Smooth muscle cell (in vitro differentiated cells): ENCODE data around the gene FNDC5. TPM values are rescaled to one million over a fixed set of nuclear protein-coding genes. Genes with fewer than 3 reads are reported as not detected.
A peak's percentile ranks its signal among the peaks of the same experiment; 100 is the strongest.

Experiments
- DNase-seq: peaks from one replicate; lab custom pipeline; 2025; ENCODE audit not compliant: unreplicated experiment; lab: John Stamatoyannopoulos, UW
- H2AFZ ChIP-seq: fragments of 200-600 bp; sonication (generic); 2 replicates; pipeline ENCODE4 v1.6.0; 2016; ENCODE audit warnings: antibody characterized with exemption, low read depth, mild to moderate bottlenecking
- H3F3A ChIP-seq: fragments of 200-600 bp; sonication (generic); 2 replicates; pipeline ENCODE4 v1.6.0; 2017; ENCODE audit warnings: antibody characterized with exemption, low read depth
- H3K27ac ChIP-seq: fragments of 200-600 bp; sonication (generic); 2 replicates; pipeline ENCODE4 v1.5.1; 2016; ENCODE audit warnings: low read depth, mild to moderate bottlenecking
- H3K27me3 ChIP-seq: fragments of 200-600 bp; sonication (generic); 2 replicates; pipeline ENCODE4 v1.6.1; 2016; ENCODE audit warnings: low read depth, mild to moderate bottlenecking
- H3K36me3 ChIP-seq: fragments of 200-600 bp; sonication (generic); 2 replicates; pipeline ENCODE4 v1.5.1; 2016; ENCODE audit warnings: low read depth
- H3K4me1 ChIP-seq: fragments of 200-600 bp; sonication (generic); 2 replicates; pipeline ENCODE4 v1.5.1; 2016; ENCODE audit warnings: low read depth
- H3K4me2 ChIP-seq: fragments of 200-600 bp; sonication (generic); 2 replicates; pipeline ENCODE4 v1.6.0; 2016; ENCODE audit warnings: mild to moderate bottlenecking
- H3K4me3 ChIP-seq: fragments of 200-600 bp; sonication (generic); 2 replicates; pipeline ENCODE4 v1.5.1; 2016; ENCODE audit warnings: mild to moderate bottlenecking
- H3K79me2 ChIP-seq: fragments of 200-600 bp; sonication (generic); 2 replicates; pipeline ENCODE4 v1.6.0; 2016; ENCODE audit warnings: low read depth, mild to moderate bottlenecking
- H3K9ac ChIP-seq: fragments of 200-600 bp; sonication (generic); 2 replicates; pipeline ENCODE4 v1.6.0; 2016; ENCODE audit warnings: low read depth
- H3K9me3 ChIP-seq: fragments of 200-600 bp; sonication (generic); replicated peaks from 2 replicates; pipeline ENCODE4 v1.5.1; 2016; ENCODE audit warnings: low read depth
- H4K20me1 ChIP-seq: fragments of 200-600 bp; sonication (generic); 2 replicates; pipeline ENCODE4 v1.6.0; 2016; ENCODE audit warnings: low read depth
- CTCF ChIP-seq: fragments of 200-600 bp; sonication (generic); IDR thresholded peaks from 2 replicates; pipeline ENCODE4 v1.5.1; 2017; ENCODE audit warnings: borderline replicate concordance, mild to moderate bottlenecking, antibody characterized with exemption; ENCODE audit not compliant: insufficient read depth, poor library complexity, severe bottlenecking
- WGBS: methylation state at CpG from one replicate; pipeline ENCODE4 v1.1.7; 2016; ENCODE audit warnings: low lambda C conversion rate; 5-methylcytosine and 5-hydroxymethylcytosine counted together
- polyA plus RNA-seq: library from polyadenylated mRNA; unstranded; fragments of >200 nt; fragmentation: Nextera tagmentation; extraction: Ambion mirVana; gene quantifications from 2 replicates; pipeline ENCODE4 v1.2.1, GENCODE V29; 2016
- total RNA-seq: library from RNA; depleted of rRNA; stranded (reverse); fragments of >200 nt; gene quantifications from 2 replicates; pipeline ENCODE4 v1.2.3, GENCODE V29; 2014

Gene FNDC5
- total and polyA plus RNA-seq, 2 experiments from 2014 or later = not detected

GRCh38 chr1:32871364-32872191 lies 866 bp upstream of the FNDC5 start:
- Histone ChIP-seq H3K4me3 (peak overlapping the region; percentile 48), H2AFZ (no peak overlapping the region)

GRCh38 chr1:32869923-32870614 lies 643 bp downstream of the FNDC5 start:
- H3K4me2 ChIP-seq = peak overlapping the region; percentile 80
- peaks cover 14% of the 10 kb centered on the region for H3K4me1 ChIP-seq
- H3K79me2 ChIP-seq = no peaks in the 10 kb centered on the region
- H3K9ac ChIP-seq = no peak overlapping the region
- no peak overlapping the region for H3K27ac ChIP-seq
- H3K4me3 ChIP-seq = peak overlapping the region; percentile 40
- H3K9me3 ChIP-seq = no peaks in the 10 kb centered on the region
- no peak for TF ChIP-seq CTCF
- no peak overlapping the region for H2AFZ ChIP-seq
- H3F3A ChIP-seq = no peaks in the 10 kb centered on the region
- WGBS = 52% methylated on average over 12 of the region's 16 CpGs
- no peak for DNase-seq
- H3K27me3 ChIP-seq = peaks cover 24% of the 10 kb centered on the region
- H3K36me3 ChIP-seq = no peaks in the 10 kb centered on the region
- H4K20me1 ChIP-seq = no peaks in the 10 kb centered on the region

More at GRCh38 chr1:32871364-32872191, 866 bp upstream of the FNDC5 start:
- peaks cover 14% of the 10 kb centered on the region for H3K4me1 ChIP-seq
- no peak overlapping the region for H3K9ac ChIP-seq
- H3K27me3 ChIP-seq = peaks cover 24% of the 10 kb centered on the region
- 45% methylated on average over 13 of the region's 13 CpGs for WGBS
- no peak for TF ChIP-seq CTCF
- H3K9me3 ChIP-seq = no peaks in the 10 kb centered on the region
- H3K36me3 ChIP-seq = no peaks in the 10 kb centered on the region
- H3K4me2 ChIP-seq = peak overlapping the region; percentile 86
- H3K27ac ChIP-seq = no peak overlapping the region
- no peaks in the 10 kb centered on the region for H3K79me2 ChIP-seq
- no peaks in the 10 kb centered on the region for H4K20me1 ChIP-seq
- no peak for DNase-seq
- no peaks in the 10 kb centered on the region for H3F3A ChIP-seq

GRCh38 chr1:32868806-32869455 lies 1.8 kb downstream of the FNDC5 start:
- Histone ChIP-seq H3K79me2 (no peaks in the 10 kb centered on the region), H3K36me3 (no peaks in the 10 kb centered on the region), H3K4me3 (no peak overlapping the region), H4K20me1 (no peaks in the 10 kb centered on the region), H3K4me1 (peaks cover 14% of the 10 kb centered on the region), H2AFZ (no peak overlapping the region), H3K9me3 (no peaks in the 10 kb centered on the region), H3K4me2 (no peak overlapping the region), H3F3A (no peaks in the 10 kb centered on the region), H3K27ac (no peak overlapping the region), H3K27me3 (peaks cover 24% of the 10 kb centered on the region), H3K9ac (no peak overlapping the region)
- no peak for DNase-seq
- TF ChIP-seq CTCF = no peak
- WGBS = 91% methylated on average over 9 of the region's 9 CpGs
